NT2/D1 (cell line): Measurements from ENCODE around the gene MUC5AC.

Source experiments
- SUZ12 ChIP-seq: IDR thresholded peaks from 2 replicates; pipeline ENCODE4 v1.6.1; 2011; ENCODE audit not compliant: insufficient read length, insufficient read depth; ENCODE audit errors: extremely low read depth
- YY1 ChIP-seq: IDR thresholded peaks from 2 replicates; pipeline ENCODE4 v1.6.1; 2011; ENCODE audit not compliant: insufficient read length, insufficient read depth
- ZNF274 ChIP-seq: IDR thresholded peaks from 2 replicates; pipeline ENCODE4 v1.6.1; 2011; ENCODE audit warnings: mild to moderate bottlenecking, low read depth, low read length

DNA sequence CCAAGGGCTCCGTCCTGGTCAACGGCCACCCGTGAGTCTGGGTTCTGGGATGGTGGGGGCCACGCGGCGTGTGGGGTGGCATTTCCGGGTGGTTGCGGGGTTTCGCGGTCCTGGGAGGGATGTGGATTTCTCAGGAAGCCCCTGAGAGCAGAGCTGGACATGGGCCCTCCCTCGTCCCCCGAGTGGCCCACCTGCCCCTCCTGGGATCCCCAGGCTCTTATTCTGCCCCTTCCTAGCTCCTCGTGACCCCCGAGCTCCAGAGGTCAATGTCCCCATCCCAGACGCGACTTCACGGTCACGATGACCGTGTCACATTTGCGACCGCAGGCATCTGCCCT is 4.4 kb downstream of the MUC5AC start:
- TF ChIP-seq YY1 (no peak), SUZ12 (no peak), ZNF274 (no peak)
